Measurements from ENCODE around the gene LCN6. TPM values are rescaled to one million over a fixed set of nuclear protein-coding genes. Genes with fewer than 3 reads are reported as not detected.

The LCN6 gene
- total RNA-seq, 1 experiment from 2014 or later = not detected

DNA sequence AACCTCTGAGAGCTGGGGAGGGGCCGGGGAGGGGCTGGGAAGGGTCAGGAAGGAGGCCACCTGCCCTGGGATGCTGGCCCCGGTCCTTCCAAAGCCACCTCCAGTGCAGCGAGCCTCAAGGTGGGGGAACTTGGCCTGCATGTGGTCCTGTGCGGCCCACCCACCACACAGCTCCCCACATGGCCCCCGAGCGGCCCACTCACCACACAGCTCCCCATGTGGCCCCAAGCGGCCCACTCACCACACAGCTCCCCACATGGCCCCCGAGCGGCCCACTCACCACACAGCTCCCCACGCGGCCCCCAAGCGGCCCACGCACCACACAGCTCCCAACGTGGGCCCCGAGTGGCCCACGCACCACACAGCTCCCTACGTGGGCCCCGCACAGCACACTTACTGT, 3.6 kb downstream of the LCN6 start:
- Histone ChIP-seq H3K79me1 (ENCODE audit: insufficient read depth, low read depth, low read length, poor library complexity, severe bottlenecking) (no peaks in the 10 kb centered on the region), H2BK120ac (ENCODE audit: low read depth, low read length, poor library complexity, severe bottlenecking) (no peak overlapping the region), H3K14ac (ENCODE audit: insufficient read depth, low read length) (no peak overlapping the region), H3K27me3 (ENCODE audit: insufficient read depth, low read length) (no peaks in the 10 kb centered on the region), H3K9me3 (ENCODE audit: control insufficient read depth, low read depth, low read length) (no peaks in the 10 kb centered on the region), H4K91ac (ENCODE audit: insufficient read length, low read depth, low read length) (no peak overlapping the region), H3K23ac (ENCODE audit: insufficient read length, low read depth, low read length) (no peak overlapping the region), H4K20me1 (ENCODE audit: control insufficient read depth, insufficient read depth, insufficient read length) (no peaks in the 10 kb centered on the region), H2AK5ac (ENCODE audit: insufficient read length, low read length) (no peak overlapping the region), H3T11ph (ENCODE audit: low read length) (no peak overlapping the region), H3K9ac (ENCODE audit: extremely low read depth, insufficient read length, low read length) (no peak overlapping the region), H3K4ac (ENCODE audit: low read depth, low read length) (no peak overlapping the region), H3K4me2 (ENCODE audit: insufficient read depth, insufficient read length, low read length) (no peak overlapping the region), H2BK15ac (ENCODE audit: low read depth, low read length) (no peak overlapping the region), H3K18ac (ENCODE audit: insufficient read length, low read depth, low read length) (no peak overlapping the region), H2AFZ (ENCODE audit: low read length) (no peak overlapping the region), H3K56ac (ENCODE audit: insufficient read length, low read depth, low read length) (no peak overlapping the region), H2BK12ac (ENCODE audit: insufficient read length, low read depth, low read length) (no peak overlapping the region), H2BK20ac (ENCODE audit: low read depth, low read length, poor library complexity, severe bottlenecking) (no peak overlapping the region), H3K27ac (ENCODE audit: insufficient read length, low read depth, low read length) (no peak overlapping the region), H4K5ac (ENCODE audit: insufficient read length, low read depth, low read length) (no peak overlapping the region), H2BK5ac (ENCODE audit: insufficient read length, low read length) (no peak overlapping the region), H3K23me2 (ENCODE audit: insufficient read length, low read depth, low read length, poor library complexity, severe bottlenecking) (peaks cover 3% of the 10 kb centered on the region), H3K79me2 (ENCODE audit: insufficient read depth, low read length) (no peaks in the 10 kb centered on the region), H3K4me1 (ENCODE audit: insufficient read depth, low read length) (no peaks in the 10 kb centered on the region), H4K8ac (replicated peaks; ENCODE audit: insufficient read length, low read depth, low read length) (no peak overlapping the region)
- Mint-ChIP-seq H3K36me3 (ENCODE audit: insufficient read depth in 1 of 3, low read depth in 3 of 3) (no peaks in the 10 kb centered on the region), H3K27ac (no peak overlapping the region), H3K27me3 (ENCODE audit: low read depth) (0 out of 2 replicates have a peak, but pooled peaks cover 1% of the 10 kb centered on the region), H3K4me3 (no peak overlapping the region), H3K9me3 (no peaks in the 10 kb centered on the region), H3K4me1 (peaks cover 0 to 16% of the 10 kb centered on the region in 2 experiments; a peak in 1 of 4 replicates)
- WGBS (ENCODE audit: extremely low coverage, insufficient read length, low lambda C conversion rate) = no CpG with 5 or more reads among the region's 18 CpGs
- TF ChIP-seq, protein P1, sequence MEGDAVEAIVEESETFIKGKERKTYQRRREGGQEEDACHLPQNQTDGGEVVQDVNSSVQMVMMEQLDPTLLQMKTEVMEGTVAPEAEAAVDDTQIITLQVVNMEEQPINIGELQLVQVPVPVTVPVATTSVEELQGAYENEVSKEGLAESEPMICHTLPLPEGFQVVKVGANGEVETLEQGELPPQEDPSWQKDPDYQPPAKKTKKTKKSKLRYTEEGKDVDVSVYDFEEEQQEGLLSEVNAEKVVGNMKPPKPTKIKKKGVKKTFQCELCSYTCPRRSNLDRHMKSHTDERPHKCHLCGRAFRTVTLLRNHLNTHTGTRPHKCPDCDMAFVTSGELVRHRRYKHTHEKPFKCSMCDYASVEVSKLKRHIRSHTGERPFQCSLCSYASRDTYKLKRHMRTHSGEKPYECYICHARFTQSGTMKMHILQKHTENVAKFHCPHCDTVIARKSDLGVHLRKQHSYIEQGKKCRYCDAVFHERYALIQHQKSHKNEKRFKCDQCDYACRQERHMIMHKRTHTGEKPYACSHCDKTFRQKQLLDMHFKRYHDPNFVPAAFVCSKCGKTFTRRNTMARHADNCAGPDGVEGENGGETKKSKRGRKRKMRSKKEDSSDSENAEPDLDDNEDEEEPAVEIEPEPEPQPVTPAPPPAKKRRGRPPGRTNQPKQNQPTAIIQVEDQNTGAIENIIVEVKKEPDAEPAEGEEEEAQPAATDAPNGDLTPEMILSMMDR (conservative IDR thresholded peaks at IDR 0.05) = no peak
- no peak for DNase-seq
